Left forelimb (tissue), 1 donor: ENCODE measurements around the gene HOXB1.
"Not testable (repeated sequence)": the region's sequence is repeated elsewhere in the genome, so short reads cannot be mapped to it uniquely, and the experiment has no call there.

Experiments used
- DNase-seq: peaks from one replicate; pipeline ENCODE4 v3.0.0-alpha.2; 2018; ENCODE audit warnings: low spot score

The HOXB1 gene

DNA sequence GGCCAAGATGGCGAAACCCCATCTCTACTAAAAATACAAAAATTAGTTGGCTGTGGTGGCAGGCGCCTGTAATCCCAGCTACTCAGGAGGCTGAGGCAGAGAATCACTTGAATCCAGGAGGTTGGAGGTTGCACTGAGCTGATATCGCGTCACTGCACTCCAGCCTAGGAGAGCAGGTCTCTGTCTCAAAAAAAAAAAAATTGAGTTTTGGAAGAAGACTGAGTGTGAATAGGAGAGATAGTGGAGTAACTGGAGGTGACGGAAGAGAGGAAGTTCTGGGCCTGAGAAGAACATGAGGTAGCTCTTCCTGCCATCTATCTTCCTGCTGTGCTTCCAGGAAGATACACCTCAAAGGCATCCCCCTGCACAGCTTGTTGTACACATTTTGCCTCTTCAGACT lies 11.4 kb downstream of the HOXB1 start:
- DNase-seq: no peak

DNA sequence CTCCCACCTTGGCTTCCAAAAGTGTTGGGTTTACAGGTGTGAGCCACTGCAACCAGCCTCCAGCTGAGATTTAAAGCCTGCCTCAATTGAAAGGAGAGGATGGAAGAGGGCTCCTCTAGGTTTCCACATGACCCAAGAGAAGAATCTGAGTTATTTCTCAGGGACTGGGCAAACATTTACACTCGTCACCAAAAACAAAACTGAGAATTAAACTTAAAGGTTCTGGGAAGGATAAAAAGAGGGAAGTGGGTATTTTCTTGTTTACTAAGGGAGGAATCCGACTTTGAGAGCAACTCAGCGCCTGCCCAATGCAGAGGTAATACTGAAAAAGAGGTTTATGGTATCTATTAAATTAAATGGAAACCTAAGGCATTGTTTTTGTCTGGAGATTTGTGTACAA lies 13.3 kb downstream of the HOXB1 start:
- DNase-seq: no peak

DNA sequence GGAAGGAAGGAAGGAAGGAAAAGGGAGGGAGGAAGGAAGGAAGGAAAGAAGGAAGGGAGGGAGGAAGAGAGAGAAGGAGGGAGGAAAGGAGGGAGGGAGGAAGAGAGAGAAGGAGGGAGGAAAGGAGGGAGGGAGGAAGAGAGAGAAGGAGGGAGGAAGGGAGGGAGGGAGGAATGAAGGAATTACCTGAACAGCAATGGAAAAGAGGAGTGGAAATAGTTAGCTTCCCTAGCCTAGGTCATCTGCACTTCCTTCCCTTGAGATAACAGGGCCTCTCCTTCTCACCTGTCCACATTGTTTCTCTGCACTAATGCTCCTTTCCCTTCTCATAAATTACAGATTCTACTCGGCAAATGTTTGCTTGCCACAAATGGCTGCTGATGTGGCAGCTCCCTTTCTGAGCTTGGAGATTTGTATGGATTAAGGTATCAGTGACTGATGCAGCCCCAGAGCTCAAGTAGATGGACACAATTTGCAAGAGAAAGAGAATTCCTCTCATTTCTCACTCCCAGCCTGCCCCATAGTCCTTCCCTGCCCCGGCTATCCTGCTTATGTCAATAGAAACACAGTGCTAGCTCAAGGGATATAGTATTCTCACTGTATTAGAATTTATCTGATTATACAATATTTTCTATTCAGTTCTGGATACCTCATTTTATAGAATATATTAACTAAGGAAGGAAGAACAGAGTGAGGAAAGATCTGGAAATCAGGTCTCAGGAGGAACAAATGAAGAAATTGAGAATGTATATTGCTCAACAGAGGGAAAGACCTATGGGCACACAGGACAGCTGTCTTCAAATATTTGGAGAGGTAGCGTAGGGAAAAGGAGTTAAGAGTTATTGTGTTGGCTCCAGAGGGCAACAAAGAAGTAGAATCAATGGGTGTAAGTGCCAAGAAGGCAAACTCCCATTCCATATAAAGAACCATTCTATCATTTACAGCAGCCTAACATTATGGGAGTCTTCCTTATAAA lies 14.6 kb downstream of the HOXB1 start:
- no peak for DNase-seq

DNA sequence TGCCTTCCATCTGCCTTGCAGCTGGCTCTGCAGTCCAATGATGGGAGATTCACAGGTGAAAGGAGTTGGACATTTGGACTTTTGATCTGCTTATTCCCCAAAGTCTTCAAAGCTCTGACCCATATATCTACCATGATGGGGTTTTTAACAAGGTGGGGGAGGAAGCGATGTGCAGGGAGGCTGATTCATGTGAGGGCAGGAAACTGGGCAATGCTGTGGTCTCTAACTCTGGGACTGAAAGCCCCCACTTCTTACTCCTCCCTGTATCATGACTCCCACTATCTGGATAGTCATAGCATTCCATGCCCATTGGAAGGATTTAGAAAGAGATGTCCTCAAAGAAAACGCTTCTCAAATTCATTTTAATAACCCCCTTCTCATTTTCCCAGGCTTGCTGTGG lies 16.3 kb downstream of the HOXB1 start:
- DNase-seq: no peak

DNA sequence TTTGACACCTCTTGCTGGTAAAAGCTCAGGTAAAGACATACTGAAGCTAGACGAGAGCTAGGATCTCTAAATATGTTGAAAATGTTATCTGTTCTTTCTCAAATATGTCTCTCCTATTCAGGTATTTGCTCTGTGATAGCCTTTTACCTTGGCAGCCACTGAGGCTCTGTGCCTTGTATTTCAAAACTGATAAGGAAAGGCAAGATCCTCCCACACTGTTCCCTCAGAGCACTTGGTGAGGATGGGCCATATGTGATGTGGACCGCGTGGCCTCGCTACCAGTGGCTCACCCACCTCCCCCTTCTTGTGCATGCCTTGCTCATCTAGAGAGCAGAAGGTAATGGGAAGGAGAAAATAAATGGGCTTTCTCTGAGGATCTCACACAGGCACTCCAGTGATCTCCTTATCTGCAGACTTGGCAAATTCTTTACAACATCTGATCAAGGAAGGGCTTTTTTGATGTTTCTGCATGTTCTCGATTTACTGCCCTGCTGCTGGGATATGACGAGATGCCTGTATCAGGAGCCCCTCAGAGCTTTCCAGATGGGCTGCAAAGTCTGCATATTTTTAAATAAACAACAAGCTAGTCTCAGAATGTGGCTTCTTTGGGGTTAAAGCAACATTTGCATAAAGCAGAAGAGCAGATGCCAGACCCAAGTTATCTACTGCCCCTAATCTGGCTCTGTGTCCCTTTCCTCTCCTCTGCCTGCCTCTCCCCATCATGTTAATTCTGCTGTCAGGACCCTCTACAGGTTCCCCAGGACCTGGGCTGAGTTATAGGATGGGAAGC lies 16.9 kb downstream of the HOXB1 start:
- no peak for DNase-seq

DNA sequence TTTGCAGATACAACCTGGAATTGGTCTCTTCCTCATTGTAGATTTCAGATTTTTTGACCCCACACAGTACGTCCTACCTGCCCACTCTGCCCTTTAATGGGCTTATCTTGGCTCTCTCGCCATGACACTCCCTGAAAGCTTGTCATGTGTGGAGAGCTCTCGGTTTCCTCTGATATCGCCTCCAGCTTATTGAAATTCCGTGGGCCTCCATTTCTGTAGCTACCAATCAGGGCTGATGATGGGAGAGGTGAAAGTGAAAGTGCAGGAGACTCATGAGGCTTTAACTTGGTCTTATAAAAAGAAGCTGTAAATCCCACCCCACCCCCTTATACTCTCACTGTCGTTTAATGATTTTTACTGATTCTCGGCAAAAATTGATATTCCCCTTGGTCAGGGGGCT lies 17.7 kb downstream of the HOXB1 start:
- DNase-seq: no peak

DNA sequence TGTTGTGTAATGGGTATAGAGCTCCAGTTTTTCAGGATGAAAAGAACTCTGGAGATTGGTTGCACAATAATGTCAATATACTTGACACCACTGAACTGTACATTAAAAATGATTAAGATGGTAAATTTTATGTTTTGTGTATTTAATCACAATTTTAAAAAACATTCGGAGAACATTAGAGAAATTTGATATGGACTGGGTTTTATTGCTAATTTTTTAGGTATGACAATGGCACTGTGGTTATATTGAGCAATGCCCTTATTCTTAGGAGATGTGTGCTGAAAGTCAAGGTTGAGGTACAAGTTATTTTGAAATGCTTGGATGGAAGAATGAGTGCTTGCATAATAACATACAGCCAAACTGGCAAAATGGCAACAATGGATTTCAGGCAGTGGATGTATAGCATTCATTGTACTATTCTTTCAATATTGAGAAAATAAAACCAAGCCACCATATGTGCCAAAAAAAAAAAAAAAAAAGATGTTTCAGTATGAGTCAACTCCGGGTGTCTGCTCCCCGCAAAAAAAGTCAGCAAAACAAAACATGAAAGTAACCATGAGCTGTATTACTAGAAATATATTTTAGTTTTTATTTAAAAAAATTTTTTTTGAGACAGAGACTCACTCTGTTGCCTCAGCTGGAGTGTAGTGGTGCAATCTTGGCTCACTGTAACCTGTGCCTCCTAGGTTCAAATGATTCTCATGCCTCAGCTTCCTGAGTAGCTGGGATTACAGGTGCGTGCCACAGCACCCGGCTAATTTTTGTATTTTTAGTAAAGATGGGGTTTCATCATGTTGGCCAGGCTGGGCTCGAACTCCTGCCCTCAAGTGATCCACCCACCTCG lies 19.8 kb downstream of the HOXB1 start:
- no peak for DNase-seq

DNA sequence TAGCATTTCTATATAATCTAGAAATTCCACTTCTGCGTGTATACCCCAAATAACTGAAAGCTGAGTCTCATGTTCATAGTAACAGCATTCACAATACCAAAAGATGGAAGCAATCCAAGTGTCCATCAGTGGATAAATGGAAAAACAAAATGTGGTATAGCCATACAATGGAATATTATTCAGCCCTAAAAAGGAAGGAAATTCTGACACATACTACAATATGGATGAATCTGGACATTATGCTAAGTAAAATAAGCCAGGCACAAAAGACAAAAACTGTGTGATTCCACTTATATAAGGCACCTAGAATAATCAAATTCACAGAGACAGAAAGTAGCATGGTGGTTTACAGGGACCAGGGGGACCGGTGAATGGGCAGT lies 20.4 kb downstream of the HOXB1 start:
- no peak for DNase-seq

DNA sequence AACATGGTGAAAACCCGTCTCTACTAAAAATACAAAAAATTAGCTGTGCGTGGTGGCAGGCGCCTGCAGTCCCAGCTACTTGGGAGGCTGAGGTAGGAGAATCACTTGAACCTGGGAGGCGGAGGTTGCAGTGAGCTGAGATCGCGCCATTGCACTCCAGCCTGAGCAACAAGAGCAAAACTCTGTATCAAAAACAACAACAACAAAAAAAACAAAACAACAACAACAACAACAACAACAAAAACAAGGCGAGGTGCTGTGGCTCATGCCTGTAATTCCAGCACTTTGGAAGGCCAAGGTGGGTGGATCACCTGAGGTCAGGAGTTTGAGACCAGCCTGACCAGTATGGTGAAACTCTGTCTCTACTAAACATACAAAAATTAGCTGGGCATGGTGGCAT lies 21.1 kb downstream of the HOXB1 start:
- not testable (repeated sequence) for DNase-seq

DNA sequence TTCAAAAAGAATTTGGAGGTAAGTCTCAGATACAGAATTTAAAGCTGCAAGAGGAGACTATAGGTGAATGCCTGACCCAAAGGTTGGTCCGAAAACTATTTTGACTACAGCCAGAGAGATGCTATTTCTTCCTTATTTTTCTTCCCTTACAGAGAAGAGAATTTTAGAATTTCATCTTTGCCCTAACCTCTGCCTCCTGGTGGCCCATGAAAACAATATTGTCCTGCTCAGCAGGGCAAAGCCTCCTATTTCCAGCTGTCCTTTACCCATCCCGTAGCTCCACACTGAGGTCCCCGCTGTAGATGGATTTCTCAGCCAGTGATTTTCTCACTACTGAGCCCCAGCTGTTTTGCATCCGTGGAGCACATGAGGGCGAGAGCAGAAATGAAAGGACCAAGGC lies 24.6 kb downstream of the HOXB1 start:
- no peak for DNase-seq

DNA sequence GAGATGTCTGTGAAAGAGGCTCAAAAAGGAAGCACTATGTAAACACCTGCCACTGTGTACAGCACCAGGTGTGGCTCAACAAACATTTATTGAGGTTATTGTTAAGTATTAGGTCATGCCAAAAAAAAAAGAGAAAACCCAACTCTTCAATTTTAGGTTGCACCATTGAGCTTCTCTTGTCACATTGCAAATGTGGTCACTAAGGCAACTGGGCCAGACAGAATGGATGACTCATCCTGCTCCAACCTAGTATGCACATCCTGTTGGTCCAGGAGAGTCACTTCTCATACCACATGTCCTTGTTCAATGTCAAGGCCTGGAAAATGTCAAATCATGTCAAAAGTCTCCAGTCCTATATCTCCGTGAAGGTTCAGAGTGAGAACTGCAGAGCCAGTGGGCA lies 25.0 kb downstream of the HOXB1 start:
- no peak for DNase-seq

DNA sequence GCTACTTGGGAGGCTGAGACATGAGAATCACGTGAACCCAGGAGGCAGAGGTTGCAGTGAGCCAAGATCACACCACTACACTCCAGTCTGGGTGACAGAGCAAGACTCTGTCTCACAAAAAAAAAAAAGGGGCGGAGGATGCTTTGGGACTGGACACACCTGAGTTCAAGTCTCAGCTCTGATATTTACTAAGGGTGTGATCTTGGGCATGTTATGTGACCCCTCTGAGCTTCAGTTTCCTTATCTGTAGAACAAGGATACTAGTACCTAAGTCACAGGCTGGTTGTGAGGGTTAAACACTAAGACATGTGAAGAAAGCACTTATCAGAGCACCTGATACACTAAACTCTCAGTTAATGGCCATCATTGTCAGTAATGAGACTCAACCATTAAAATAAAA lies 25.9 kb downstream of the HOXB1 start:
- DNase-seq: no peak

DNA sequence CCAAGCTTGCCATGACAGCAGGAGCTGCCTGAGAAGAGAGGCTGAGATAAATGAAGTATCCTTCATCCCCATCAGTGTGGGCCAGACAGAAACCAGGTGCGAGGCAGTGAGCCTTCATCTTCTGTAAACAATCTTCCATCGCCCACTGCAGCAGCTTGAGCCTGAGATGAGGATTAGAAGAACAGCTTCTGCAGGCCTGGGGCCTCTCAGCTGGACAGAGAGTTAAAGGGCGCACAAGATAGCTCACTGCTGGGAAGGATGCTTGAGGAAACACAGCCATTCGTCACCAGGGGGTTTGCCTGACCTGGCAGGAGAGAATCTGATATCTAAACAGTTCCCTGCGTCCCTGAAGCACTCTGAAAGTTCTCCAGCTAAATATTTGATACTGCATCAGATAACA lies 27.1 kb downstream of the HOXB1 start:
- DNase-seq: no peak

DNA sequence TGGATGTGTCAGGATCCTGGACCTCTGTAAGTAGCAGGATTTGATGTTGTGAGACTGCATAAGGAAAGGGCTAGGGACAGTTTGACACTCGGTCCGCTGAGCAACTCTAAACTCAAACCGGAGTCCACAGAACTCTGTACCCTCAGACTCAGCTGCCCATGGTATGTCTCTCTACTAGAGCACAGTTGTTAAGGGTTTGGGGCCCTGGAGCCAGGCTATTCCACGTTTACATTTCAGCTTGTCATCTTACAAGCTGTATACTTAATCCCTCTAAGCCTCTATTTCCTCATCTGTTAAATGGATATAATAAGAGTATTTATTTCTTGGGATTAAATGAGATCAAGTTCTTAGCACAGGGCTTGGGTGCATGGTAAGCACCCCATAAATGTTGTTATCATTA lies 27.9 kb downstream of the HOXB1 start:
- no peak for DNase-seq

DNA sequence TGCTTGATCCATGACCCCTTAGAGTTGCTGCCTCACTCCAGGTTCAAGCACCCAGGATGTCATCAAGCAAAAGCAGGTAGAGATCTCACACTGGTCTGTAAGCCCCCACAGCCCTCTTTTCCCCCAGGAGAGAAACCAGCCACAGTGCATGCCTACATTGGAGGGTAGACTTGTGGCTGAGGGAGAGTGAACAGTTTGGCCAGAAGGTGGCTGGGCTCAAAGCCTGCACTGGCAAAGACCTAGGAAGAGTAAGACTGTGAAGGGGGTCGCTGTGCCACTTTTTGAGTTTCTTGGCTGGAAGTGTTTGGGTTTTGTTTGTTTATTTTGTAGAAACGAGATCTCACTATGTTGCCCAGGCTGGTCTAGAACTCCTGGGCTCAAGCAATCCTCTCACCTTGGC lies 28.5 kb downstream of the HOXB1 start:
- DNase-seq: no peak

DNA sequence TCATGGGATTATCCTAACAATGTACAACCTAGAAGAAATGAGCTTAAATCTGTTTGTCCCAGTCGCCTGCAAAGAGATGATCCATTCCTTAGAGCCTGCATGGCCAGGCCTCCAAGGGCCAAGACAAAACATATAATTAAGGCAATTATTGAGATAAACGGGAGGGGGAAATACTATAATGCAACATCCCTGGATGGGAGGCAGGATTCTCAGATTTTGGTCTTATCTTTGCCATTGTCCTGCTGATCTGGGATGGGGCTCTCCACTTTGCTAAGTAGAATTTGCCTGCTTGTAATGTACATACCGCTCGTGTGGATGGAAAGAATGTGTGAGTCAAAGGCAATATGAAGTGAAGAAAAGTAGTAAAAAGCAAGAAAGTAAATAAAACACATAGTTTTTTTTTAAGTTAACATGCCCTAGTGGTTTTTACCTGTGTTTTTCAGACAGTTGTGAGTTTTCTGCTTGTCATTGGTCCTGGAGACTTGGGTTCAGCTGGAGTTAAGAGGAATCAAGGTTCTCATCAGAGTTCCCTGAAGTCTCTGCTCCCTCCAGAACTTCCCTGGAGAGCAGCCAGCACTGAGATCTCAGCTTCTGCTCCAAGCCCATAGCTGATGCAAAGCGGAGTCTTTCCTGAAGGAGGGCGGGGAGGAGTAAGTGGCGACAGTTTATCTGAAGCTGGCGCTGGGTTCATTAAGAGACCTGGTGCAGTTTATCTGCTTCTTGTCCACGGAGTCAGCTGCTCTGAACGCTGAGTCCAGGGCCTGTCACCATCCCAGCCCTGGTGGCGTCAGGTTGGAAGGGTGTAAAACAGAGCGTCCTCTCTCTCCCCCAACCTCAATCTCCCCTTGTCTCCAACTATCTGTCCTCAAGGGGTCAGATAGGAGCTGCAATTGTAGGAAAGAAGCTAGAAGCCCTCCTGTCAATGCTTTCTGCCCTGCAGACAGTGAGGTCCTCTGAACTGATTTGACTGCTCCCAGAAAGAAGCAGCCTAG lies 30.1 kb downstream of the HOXB1 start:
- DNase-seq: no peak

DNA sequence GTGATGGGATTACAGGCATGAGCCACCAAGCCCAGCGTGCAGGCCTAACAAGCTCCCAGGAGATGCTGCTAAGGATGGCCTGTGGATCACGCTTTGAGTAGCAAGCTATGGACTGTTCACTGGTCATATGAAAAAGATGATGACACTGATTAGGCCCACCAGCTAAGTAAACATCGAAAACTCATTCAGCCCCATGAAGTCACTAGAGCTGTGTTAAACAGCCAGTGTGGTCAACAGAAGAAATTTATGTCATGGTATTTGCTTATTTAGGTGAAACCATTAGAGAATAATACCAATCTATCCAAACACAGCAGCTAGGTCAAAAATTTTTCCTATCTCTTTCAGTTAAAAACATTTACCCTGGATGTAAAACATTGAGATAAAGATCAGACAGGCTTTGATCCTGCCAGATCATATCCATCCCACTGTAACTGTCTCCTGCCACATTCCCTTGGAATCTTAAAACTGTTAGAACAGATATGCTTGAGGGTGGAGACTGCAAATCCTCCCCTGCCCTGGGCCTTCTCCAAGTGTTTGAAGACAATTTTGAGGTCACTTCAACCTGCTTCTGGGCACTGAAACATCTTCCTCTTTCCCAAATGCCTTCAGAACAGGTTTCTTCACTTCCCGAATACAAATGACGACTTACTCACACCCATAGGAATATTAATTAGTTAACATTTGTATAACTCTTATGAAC lies 30.9 kb downstream of the HOXB1 start:
- no peak for DNase-seq

DNA sequence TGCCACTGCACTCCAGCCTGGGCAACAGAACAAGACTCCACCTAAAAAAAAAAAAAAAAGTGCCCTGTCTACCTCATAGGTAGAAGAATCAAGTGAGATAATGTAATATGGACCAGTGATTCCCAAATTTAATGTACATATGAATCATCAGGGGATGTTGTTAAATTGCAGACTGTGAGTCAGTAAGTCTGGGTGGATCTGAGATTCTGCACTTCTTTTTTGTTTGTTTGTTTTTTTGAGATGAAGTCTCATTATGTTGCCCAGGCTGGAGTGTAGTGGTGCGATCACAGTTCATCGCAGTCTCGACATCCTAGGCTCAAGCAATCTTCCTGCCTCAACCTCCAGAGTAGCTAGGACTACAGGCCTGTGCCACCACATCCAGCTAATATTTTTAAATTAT lies 31.6 kb downstream of the HOXB1 start:
- DNase-seq: no peak

DNA sequence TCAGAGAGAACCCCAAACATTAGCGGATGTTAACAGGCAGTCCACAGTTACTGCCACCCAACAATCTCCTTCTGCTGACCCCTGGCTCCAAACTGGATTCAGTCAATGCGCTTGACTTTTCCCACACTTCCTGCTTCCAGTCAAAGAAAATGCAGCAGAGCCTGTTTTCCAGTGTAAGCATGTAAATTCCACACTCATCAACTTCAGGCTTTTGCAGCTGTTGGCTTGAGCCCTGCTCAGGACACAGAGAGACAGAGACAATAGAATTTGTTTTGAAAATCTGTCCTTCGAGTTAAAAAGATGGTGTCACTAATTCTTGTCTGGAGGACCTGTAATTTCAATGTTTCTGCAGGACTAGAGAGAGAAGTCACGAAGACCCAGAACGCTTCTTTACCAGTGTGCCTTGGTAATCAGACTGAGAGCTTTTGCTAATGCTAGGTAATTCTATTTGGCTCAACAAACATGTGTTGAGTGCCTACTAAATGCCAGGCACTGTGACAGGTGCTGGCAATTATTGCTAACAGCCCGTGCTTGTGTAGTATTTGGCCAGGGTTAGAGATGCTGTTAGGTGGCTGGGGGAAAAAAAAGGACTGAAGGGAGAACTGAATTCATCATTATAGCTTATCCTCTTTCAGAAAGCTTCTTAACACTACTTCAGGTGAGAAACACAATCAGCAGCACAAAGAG lies 32.5 kb downstream of the HOXB1 start:
- DNase-seq: no peak

DNA sequence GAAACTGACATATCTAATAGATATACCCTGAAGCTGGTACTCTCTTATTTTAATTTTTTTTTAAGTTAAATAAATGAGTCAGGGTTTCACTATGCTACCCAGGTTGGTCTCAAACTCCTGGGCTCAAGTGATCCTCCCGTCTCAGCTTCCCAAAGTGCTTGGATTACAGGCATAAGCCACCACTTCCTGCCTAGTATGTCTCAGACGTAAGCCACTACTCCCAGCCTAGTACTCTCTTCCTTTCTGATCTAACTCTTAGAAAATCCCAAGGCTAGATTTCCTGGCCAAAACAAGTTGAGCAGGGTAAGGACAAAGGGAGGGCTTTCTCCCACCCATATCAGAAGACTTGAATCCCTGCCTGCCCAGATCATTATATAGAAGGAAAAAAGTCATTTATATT lies 33.7 kb downstream of the HOXB1 start:
- no peak for DNase-seq
